HG03354 (cell line): ENCODE measurements around the gene SYCN.

Source experiments
- ATAC-seq: cut with Tn5 transposase; IDR thresholded peaks from one replicate; pipeline ENCODE4 v1.9.1; 2021; ENCODE audit warnings: mild to moderate bottlenecking; ENCODE audit not compliant: unreplicated experiment, poor library complexity, severe bottlenecking

The SYCN gene

DNA sequence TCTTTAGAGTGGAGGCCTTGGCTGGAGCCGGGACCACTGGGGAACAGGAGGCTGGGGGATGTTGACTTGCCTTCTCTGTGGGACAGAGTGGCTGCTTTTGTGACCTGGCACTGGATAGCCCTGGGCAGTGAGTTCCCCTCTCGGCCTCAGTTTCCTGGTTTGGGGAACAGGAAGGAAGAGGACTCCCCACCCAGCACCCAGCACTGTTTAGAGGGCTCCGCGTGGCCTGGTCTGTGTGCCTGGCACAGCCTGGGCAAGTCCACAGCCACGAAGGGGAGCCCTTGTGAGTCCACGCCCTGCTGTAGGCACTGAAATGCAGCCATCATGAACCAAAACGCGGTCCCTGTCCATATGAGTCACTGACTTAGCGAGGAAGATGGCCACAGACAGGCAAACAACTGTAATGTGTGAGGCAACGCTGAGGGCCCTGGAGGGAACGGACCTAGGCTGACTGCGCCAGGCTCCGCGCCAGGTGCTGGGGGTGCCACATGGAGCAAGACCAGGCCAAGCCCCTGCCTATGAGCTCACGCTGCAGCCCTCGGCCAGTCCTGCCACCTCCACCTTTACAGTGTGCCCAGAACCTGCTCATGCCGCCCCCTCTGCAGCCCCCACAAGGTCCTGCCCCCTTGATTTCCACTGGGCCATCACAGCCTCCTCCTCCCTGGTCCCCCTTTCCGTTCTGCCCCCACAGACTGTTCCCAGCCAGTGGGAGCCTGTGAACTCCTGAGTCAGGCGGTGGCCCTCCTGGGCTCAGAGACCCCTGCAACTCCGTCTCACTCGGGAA lies 43.0 kb downstream of the SYCN start:
- no peak for ATAC-seq

GRCh38 chr19:39160523-39160861 lies 43.6 kb downstream of the SYCN start:
- no peak for ATAC-seq

- no peak for ATAC-seq
Observed at GRCh38 chr19:39158646-39159260, 45.3 kb downstream of the SYCN start.

DNA sequence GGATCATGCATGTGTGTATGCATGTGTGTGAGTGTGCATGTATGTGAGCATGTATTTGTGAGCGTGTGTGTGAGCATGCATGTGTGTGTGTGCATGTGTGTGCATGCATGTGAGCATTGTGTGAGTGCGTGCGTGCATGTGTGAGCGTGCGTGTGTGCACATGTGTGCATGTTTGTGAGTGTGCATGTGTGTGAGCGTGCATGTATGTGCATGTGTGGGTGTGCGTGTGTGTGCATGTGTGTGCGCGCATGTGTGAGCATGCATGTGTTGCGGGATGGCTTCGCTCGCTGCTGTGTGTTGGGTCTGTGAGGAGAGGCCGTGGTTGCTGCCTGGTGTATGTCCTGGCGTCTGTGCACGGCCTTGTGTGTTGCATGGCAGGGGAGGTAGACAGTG lies 46.1 kb downstream of the SYCN start:
- ATAC-seq = no peak

DNA sequence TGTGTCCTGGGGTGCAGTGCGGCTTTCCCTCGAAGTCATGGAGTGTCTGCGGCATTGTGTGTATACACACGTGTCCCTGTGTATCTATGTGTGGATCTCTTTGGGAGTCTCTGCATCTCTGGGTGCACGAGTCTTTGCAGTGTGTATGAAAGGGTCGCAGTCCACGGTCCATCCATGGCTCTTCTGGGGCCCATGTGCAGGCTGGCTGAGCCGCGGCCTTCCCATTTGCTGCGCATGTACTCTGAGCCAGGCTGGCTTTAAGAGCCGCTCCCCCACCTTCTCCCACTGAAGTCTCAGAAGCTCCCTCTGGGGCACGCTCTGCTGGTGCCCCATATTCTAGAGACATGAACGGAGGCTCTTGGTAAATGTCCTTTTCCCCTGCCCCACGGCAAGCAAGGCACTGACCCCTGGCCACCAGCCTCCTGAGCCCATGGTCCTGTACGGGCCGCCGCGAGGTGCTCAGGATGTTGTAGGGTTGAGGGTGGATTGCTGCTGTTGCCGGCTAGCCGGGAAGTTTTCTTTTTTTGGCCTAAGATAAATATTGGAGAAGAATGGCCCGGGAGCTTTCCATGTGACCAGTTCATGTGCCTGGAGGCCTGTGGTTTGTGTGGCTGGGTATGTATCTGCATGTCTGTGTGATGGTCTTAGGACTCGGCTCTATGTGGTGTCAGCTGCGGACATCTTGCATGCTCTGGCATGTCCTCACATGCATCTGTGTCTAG lies 46.6 kb downstream of the SYCN start:
- no peak for ATAC-seq

GRCh38 chr19:39156326-39157230 lies 47.5 kb downstream of the SYCN start:
- ATAC-seq = no peak

- no peak for ATAC-seq
Observed at GRCh38 chr19:39155741-39156140, 48.3 kb downstream of the SYCN start.

- ATAC-seq = no peak
Observed at GRCh38 chr19:39155114-39155700, 48.9 kb downstream of the SYCN start.

- ATAC-seq = no peak
Observed at GRCh38 chr19:39154629-39155100, 49.4 kb downstream of the SYCN start.

GRCh38 chr19:39154100-39154628 lies 49.9 kb downstream of the SYCN start:
- ATAC-seq = no peak
